Endodermal cell (in vitro differentiated cells): ENCODE measurements around the gene KRTAP19-2. TPM values are rescaled to one million over a fixed set of nuclear protein-coding genes. Genes with fewer than 3 reads are reported as not detected.
A peak's percentile ranks its signal among the peaks of the same experiment; 100 is the strongest.
"Not testable (repeated sequence)": the region's sequence is repeated elsewhere in the genome, so short reads cannot be mapped to it uniquely, and the experiment has no call there.

Experiments used
- DNase-seq: peaks from one replicate; pipeline ENCODE4 v3.0.0-alpha.2; 2017
- H3K27ac ChIP-seq: 2 replicates; pipeline ENCODE4 v1.5.1; 2013; ENCODE audit warnings: mild to moderate bottlenecking, low read depth, low read length, moderate library complexity
- H3K27me3 ChIP-seq: 2 replicates; pipeline ENCODE4 v1.6.1; 2013; ENCODE audit warnings: mild to moderate bottlenecking, low read length, moderate library complexity; ENCODE audit not compliant: insufficient read depth, control insufficient read depth, poor library complexity, severe bottlenecking
- H3K36me3 ChIP-seq: 2 replicates; pipeline ENCODE4 v1.7.0; 2013; ENCODE audit warnings: mild to moderate bottlenecking, low read length, moderate library complexity; ENCODE audit not compliant: control insufficient read depth, insufficient read depth
- H3K4me1 ChIP-seq: one replicate; pipeline ENCODE4 v1.7.0; 2013; ENCODE audit warnings: low read length; ENCODE audit not compliant: control insufficient read depth, insufficient read depth
- H3K4me3 ChIP-seq: 2 replicates; pipeline ENCODE4 v1.5.1; 2013; ENCODE audit warnings: mild to moderate bottlenecking, low read length, moderate library complexity
- H3K9ac ChIP-seq: 2 replicates; pipeline ENCODE4 v1.6.1; 2013; ENCODE audit warnings: mild to moderate bottlenecking, low read length, moderate library complexity; ENCODE audit not compliant: poor library complexity, severe bottlenecking; ENCODE audit errors: extremely low read depth
- H3K9me3 ChIP-seq: 2 replicates; pipeline ENCODE4 v1.6.1; 2013; ENCODE audit warnings: mild to moderate bottlenecking, low read length, moderate library complexity; ENCODE audit not compliant: control insufficient read depth
- H3K27ac Mint-ChIP-seq: 2 replicates; pipeline ENCODE4 v1.8.0; 2020; ENCODE audit warnings: mixed read lengths
- H3K27me3 Mint-ChIP-seq: 2 replicates; pipeline ENCODE4 v1.8.0; 2021; ENCODE audit warnings: mild to moderate bottlenecking, mixed read lengths; ENCODE audit not compliant: insufficient read depth
- H3K36me3 Mint-ChIP-seq: 2 replicates; pipeline ENCODE4 v1.8.0; 2020; ENCODE audit warnings: low read depth, mixed read lengths
- H3K4me1 Mint-ChIP-seq: 2 replicates; pipeline ENCODE4 v1.8.0; 2020; ENCODE audit warnings: mixed read lengths
- H3K4me3 Mint-ChIP-seq: 2 replicates; pipeline ENCODE4 v1.8.0; 2020; ENCODE audit warnings: mild to moderate bottlenecking, moderate library complexity, mixed read lengths
- H3K9me3 Mint-ChIP-seq: 2 replicates; pipeline ENCODE4 v1.8.0; 2020; ENCODE audit warnings: mild to moderate bottlenecking, mixed read lengths
- CTCF ChIP-seq: fragments of 200-600 bp; sonication (generic); conservative IDR thresholded peaks from 2 replicates; pipeline ENCODE4 v1.5.0; 2021; ENCODE audit warnings: antibody characterized with exemption, mild to moderate bottlenecking
- WGBS, 2 experiments: methylation state at CpG; one replicate each; pipeline versions ENCODE4 v1.1.5 to v1.1.7; 2013; ENCODE audit warnings: missing lambda C conversion rate in 2 of 2, mixed read lengths in 1 of 2; ENCODE audit not compliant: insufficient coverage in 1 of 2, insufficient read length in 1 of 2; 5-methylcytosine and 5-hydroxymethylcytosine counted together
- total RNA-seq, 2 donors: library from RNA; stranded (reverse); fragmentation: NEBNext Ultra II Directional in 1 of 2; extraction: Animal tissue kit (Norgen Biotek cat#: 25700) in 1 of 2; gene quantifications; 2 replicates in 1 of 2; 3 replicates in 1 of 2; pipeline ENCODE4 v1.2.1, GENCODE V29; 2021

Gene KRTAP19-2
- total RNA-seq, 2 donors from 2014 or later, result not detected

- not testable (repeated sequence) for H3K4me1 Mint-ChIP-seq, H3K9me3 ChIP-seq, H3K36me3 ChIP-seq, H3K27me3 Mint-ChIP-seq, H3K4me3 Mint-ChIP-seq, H3K9me3 Mint-ChIP-seq, H3K36me3 Mint-ChIP-seq, H3K4me3 ChIP-seq, H3K27ac Mint-ChIP-seq, H3K9ac ChIP-seq, H3K27me3 ChIP-seq, H3K4me1 ChIP-seq, H3K27ac ChIP-seq
- DNase-seq, result peak; percentile 54
- 0 to 22% methylated on average over 2 to 4 of the region's 4 CpGs for WGBS, 2 experiments
- TF ChIP-seq CTCF, result peak; percentile 76
These were observed 18.5 kb upstream of the KRTAP19-2 start for GRCh38 chr21:30505621-30506205.

DNA sequence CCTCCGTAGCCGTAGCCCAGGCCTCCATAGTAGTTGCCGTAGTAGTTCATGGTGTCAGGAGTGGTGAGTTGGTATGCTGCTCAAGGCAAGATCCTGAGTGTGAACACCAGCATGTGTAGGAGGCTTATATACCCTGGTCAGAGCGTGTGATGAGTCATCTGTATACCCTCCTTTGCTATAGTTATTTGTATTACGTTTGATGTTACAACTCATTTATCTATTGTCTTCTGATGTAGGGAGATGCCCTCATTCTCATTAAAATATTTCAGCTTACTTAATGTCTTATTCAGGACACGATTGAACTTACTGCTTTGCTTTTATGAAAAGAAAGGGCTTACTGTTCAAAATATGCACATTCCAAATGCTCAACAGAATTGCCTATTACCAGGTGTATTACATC lies 14.8 kb upstream of the KRTAP19-2 start, which contains the start of gene KRTAP19-5:
KRTAP19-5 (minus strand) TSS at position 101 of the 400 bp plus-strand sequence; CDS start at position 50, 51 bp downstream.
- Histone ChIP-seq H3K4me3 (no peak within 1 kb of the TSS), H3K36me3 (no peaks in the 10 kb centered on the region), H3K9ac (no peak within 1 kb of the TSS), H3K9me3 (no peaks in the 10 kb centered on the region), H3K4me1 (no peaks in the 10 kb centered on the region), H3K27me3 (no peaks in the 10 kb centered on the region), H3K27ac (no peak within 1 kb of the TSS)
- DNase-seq, result no peak
- H3K36me3 Mint-ChIP-seq, result no peaks in the 10 kb centered on the region
- H3K27me3 Mint-ChIP-seq, result no peaks in the 10 kb centered on the region
- TF ChIP-seq CTCF, result no peak
- peaks cover 3% of the 10 kb centered on the region for H3K9me3 Mint-ChIP-seq
- no peak within 1 kb of the TSS for H3K27ac Mint-ChIP-seq
- no peak within 1 kb of the TSS for H3K4me3 Mint-ChIP-seq
- WGBS, 2 experiments, result 91 to 100% methylated on average over 4 to 5 of the region's 6 CpGs
- H3K4me1 Mint-ChIP-seq, result no peaks in the 10 kb centered on the region

- H3K36me3 ChIP-seq, result no peaks in the 10 kb centered on the region
- Mint-ChIP-seq H3K4me3 (no peak within 1 kb of the TSS), H3K27ac (no peak within 1 kb of the TSS), H3K36me3 (no peaks in the 10 kb centered on the region), H3K9me3 (no peaks in the 10 kb centered on the region), H3K27me3 (no peaks in the 10 kb centered on the region), H3K4me1 (no peaks in the 10 kb centered on the region)
- no peaks in the 10 kb centered on the region for H3K27me3 ChIP-seq
- no peak for DNase-seq
- WGBS, 2 experiments, result 82% methylated on average over 3 of the region's 4 CpGs; no CpG with 5 or more reads in 1 of the 2 experiments
- H3K4me3 ChIP-seq, result no peak within 1 kb of the TSS
- H3K9ac ChIP-seq, result no peak within 1 kb of the TSS
- H3K9me3 ChIP-seq, result no peaks in the 10 kb centered on the region
- no peak for TF ChIP-seq CTCF
- no peaks in the 10 kb centered on the region for H3K4me1 ChIP-seq
- no peak within 1 kb of the TSS for H3K27ac ChIP-seq
These were observed 9.8 kb upstream of the KRTAP19-2 start, which contains the start of gene KRTAP19-4 for GRCh38 chr21:30497065-30497464. Gene KRTAP19-4 (minus strand): TSS chr21:30497165. CDS start chr21:30497110, 55 bp downstream.
